ENCODE measurements around the gene CDKL1.

DNA sequence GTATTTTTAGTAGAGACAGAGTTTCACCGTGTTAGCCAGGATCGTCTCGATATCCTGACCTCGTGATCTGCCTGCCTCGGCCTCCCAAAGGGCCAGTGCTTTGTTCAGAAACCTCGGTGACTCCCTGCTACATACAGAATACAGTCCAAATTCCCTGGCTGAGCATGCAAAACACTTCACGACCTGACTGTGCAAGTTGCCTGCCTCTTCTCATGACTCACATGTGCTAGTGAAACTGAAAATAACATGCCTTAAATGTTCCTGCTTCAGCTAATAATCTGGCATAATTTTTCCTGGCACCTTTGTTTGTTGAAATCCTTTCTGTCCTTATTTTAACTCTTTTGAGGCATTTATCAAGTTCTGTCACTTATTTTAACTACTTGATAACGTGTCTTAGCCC, 76.4 kb downstream of the CDKL1 start:
- TF ChIP-seq, protein P1, sequence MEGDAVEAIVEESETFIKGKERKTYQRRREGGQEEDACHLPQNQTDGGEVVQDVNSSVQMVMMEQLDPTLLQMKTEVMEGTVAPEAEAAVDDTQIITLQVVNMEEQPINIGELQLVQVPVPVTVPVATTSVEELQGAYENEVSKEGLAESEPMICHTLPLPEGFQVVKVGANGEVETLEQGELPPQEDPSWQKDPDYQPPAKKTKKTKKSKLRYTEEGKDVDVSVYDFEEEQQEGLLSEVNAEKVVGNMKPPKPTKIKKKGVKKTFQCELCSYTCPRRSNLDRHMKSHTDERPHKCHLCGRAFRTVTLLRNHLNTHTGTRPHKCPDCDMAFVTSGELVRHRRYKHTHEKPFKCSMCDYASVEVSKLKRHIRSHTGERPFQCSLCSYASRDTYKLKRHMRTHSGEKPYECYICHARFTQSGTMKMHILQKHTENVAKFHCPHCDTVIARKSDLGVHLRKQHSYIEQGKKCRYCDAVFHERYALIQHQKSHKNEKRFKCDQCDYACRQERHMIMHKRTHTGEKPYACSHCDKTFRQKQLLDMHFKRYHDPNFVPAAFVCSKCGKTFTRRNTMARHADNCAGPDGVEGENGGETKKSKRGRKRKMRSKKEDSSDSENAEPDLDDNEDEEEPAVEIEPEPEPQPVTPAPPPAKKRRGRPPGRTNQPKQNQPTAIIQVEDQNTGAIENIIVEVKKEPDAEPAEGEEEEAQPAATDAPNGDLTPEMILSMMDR (IDR thresholded peaks at IDR 0.05; ENCODE audit: low read depth, low read length): no peak
- TF ChIP-seq, protein P2, sequence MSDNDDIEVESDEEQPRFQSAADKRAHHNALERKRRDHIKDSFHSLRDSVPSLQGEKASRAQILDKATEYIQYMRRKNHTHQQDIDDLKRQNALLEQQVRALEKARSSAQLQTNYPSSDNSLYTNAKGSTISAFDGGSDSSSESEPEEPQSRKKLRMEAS (IDR thresholded peaks at IDR 0.05; ENCODE audit: low read depth, low read length): no peak
- no peak for TF ChIP-seq POLR2A (IDR thresholded peaks at IDR 0.05; ENCODE audit: extremely low read depth, insufficient read length)

Measured in NB4 (cell line).